Vagina (tissue), 2 donors: ENCODE results near the gene CRTC3. TPM values are rescaled to one million over a fixed set of nuclear protein-coding genes. Genes with fewer than 3 reads are reported as not detected.

ENCODE experiments used
- DNase-seq, 2 donors: peaks; one replicate each; pipeline ENCODE4 v3.0.0-alpha.2; 2017; ENCODE audit errors: extremely low spot score in 2 of 2
- H3K27ac ChIP-seq: fragments of 200-600 bp; sonication (generic); one replicate; pipeline ENCODE4 v1.5.1; 2019
- H3K27me3 ChIP-seq: fragments of 200-600 bp; sonication (generic); one replicate; pipeline ENCODE4 v1.5.1; 2019
- H3K36me3 ChIP-seq, 2 donors: fragments of 200-600 bp; sonication (generic); one replicate each; pipeline ENCODE4 v1.5.1; 2017 to 2019
- H3K4me1 ChIP-seq: fragments of 200-600 bp; sonication (generic); one replicate; pipeline ENCODE4 v1.5.1; 2019
- H3K4me3 ChIP-seq, 2 donors: fragments of 200-600 bp; sonication (generic); 1 replicate in 1 of 2; 2 replicates in 1 of 2; pipeline ENCODE4 v1.5.1; 2016 to 2019
- H3K9me3 ChIP-seq: fragments of 200-600 bp; sonication (generic); one replicate; pipeline ENCODE4 v1.5.1; 2019
- POLR2A ChIP-seq, 2 donors: fragments of 450-650 bp; IDR thresholded peaks; one replicate each; pipeline ENCODE4 v1.6.1; 2017; ENCODE audit warnings: antibody characterized with exemption in 2 of 2, mild to moderate bottlenecking in 2 of 2, moderate library complexity in 2 of 2
- POLR2AphosphoS5 ChIP-seq, 2 donors: sonication (generic); formaldehyde crosslinking; IDR thresholded peaks; one replicate each; pipeline ENCODE4 v1.9.0; 2017; ENCODE audit warnings: antibody characterized with exemption in 2 of 2, mild to moderate bottlenecking in 2 of 2, low read depth in 1 of 2; ENCODE audit not compliant: insufficient read depth in 1 of 2
- intact Hi-C: fragments of 100-400 bp; cut with DNase I; formaldehyde crosslinking; loops from one replicate; pipeline ENCODE4 v1.15.1; 2023
- total RNA-seq: library from RNA; depleted of rRNA; stranded (reverse); fragments of >200 nt; gene quantifications from one replicate; pipeline ENCODE4 v1.2.3, GENCODE V29; 2016
- TF ChIP-seq, protein P1 (sequence below), 3 experiments: fragments of 450-650 bp in 2 of 3; fragments of 200-600 bp in 1 of 3; sonication (generic) in 1 of 3; IDR thresholded peaks; one replicate each; pipeline ENCODE4 v1.5.1; 2017 to 2019; ENCODE audit warnings: antibody characterized with exemption in 3 of 3, mild to moderate bottlenecking in 2 of 3, moderate library complexity in 2 of 3

CRTC3 gene
- total RNA-seq, 1 donor from 2014 or later = 43.5 TPM

DNA sequence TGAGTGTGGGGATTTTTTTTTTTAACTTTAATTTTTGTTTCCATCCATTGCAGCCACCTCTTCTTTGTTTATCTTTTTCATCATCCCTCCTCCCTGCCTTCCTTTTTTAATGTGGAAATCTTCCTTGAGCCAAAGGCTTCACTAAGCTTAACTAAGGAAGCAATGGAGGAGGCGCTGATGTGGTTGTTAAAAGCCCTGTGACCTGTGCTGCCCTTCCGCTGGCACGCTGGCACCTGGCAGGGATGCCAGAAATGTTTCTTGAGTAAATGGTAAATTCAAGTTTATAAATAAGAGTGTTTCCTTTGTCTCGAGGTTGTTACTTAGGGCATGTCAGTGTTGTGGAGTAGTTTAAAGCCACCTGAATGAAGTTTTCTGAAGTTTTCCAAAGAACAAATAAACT lies 69.4 kb downstream of the CRTC3 start:
- DNase-seq = no peak
- peak overlapping the region; percentile 63 for H3K27ac ChIP-seq
- H3K9me3 ChIP-seq = no peaks in the 10 kb centered on the region
- no peak overlapping the region for H3K4me3 ChIP-seq
- no peaks in the 10 kb centered on the region for H3K27me3 ChIP-seq
- peaks cover 43% of the 10 kb centered on the region for H3K4me1 ChIP-seq
- peaks cover 0 to 7% of the 10 kb centered on the region in 2 donors for H3K36me3 ChIP-seq
- TF ChIP-seq, protein P1, sequence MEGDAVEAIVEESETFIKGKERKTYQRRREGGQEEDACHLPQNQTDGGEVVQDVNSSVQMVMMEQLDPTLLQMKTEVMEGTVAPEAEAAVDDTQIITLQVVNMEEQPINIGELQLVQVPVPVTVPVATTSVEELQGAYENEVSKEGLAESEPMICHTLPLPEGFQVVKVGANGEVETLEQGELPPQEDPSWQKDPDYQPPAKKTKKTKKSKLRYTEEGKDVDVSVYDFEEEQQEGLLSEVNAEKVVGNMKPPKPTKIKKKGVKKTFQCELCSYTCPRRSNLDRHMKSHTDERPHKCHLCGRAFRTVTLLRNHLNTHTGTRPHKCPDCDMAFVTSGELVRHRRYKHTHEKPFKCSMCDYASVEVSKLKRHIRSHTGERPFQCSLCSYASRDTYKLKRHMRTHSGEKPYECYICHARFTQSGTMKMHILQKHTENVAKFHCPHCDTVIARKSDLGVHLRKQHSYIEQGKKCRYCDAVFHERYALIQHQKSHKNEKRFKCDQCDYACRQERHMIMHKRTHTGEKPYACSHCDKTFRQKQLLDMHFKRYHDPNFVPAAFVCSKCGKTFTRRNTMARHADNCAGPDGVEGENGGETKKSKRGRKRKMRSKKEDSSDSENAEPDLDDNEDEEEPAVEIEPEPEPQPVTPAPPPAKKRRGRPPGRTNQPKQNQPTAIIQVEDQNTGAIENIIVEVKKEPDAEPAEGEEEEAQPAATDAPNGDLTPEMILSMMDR (IDR thresholded peaks at IDR 0.05) = no peak
- intact Hi-C loops = no loop called here

DNA sequence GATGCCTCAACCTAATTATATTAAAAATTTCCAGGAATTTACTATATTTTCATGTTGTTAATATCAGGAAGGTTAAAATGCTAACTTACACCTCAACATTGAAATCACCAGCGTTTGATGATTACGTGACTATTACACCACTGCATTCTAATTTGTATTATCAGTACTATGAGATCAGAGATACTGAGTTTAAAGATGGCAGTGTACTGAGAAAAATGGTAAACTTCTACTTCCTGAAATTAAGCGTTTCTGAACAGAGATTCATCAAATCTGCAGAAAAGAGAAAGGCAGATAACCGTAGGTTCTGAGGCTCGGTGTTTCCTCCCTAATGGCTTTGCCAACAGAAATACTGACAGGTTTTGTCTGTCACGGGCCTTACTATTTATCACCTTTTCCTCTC lies 69.9 kb downstream of the CRTC3 start:
- intact Hi-C loops = loop anchor here (10.0 kb wide), 1 partner anchor 65 kb away; no protein-coding TSS in a partner anchor
- H3K27ac ChIP-seq = no peak overlapping the region
- no peak overlapping the region for H3K4me3 ChIP-seq
- peaks cover 0 to 7% of the 10 kb centered on the region in 2 donors for H3K36me3 ChIP-seq
- DNase-seq = no peak
- peaks cover 38% of the 10 kb centered on the region for H3K4me1 ChIP-seq
- no peaks in the 10 kb centered on the region for H3K9me3 ChIP-seq
- no peaks in the 10 kb centered on the region for H3K27me3 ChIP-seq
- TF ChIP-seq POLR2A (IDR thresholded peaks at IDR 0.05) = no peak
- no peak for TF ChIP-seq POLR2AphosphoS5 (IDR thresholded peaks at IDR 0.05; ENCODE audit: insufficient read depth in 1 of 2, low read depth in 1 of 2)
- TF ChIP-seq, protein P1 (IDR thresholded peaks at IDR 0.05) = no peak

DNA sequence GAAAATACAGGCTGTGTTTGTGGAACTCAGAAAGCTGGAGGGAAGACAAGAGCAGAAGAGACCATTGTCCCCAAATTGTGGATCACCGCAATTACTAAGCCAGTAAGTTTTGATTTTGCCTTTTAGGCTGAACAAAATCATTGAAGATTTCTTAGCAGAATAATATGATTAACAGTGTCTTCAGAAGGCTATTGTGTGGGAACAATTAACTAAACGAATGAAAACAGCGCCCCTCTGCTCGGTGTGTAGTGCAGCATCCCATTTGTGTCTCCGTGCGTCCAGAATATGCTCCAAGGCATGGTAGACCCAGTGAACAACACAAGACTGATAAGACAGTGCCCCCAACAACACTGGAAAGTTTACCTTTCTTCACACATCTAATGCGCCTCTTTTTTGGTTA lies 71.2 kb downstream of the CRTC3 start:
- intact Hi-C loops = loop anchor here (10.0 kb wide), 1 partner anchor 66 kb away; no protein-coding TSS in a partner anchor
- TF ChIP-seq, protein P1 (IDR thresholded peaks at IDR 0.05) = no peak
- no peak for TF ChIP-seq POLR2AphosphoS5 (IDR thresholded peaks at IDR 0.05; ENCODE audit: insufficient read depth in 1 of 2, low read depth in 1 of 2)
- TF ChIP-seq POLR2A (IDR thresholded peaks at IDR 0.05) = no peak

DNA sequence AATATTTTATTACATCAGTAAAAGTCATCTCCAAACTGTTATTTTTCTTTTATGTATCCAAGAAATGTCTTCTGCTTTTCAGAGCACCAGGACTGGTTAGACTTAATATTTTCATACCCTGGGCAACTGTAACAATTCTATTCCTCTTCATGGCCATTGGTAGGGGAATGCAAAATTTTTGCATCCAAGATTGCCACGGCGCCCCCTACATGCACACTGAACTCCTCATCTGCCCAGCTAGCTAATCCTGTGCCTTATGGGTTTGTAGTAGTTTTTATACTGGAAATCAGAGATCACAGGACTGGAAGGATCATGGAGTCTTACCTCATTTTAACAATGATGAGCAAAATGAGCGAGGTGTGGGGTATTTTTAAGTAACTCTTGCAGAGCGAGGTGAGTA lies 74.2 kb downstream of the CRTC3 start:
- TF ChIP-seq POLR2A (IDR thresholded peaks at IDR 0.05) = no peak
- TF ChIP-seq POLR2AphosphoS5 (IDR thresholded peaks at IDR 0.05; ENCODE audit: insufficient read depth in 1 of 2, low read depth in 1 of 2) = no peak
- TF ChIP-seq, protein P1 (IDR thresholded peaks at IDR 0.05) = peak in 1 of 3 experiments; percentile 35
- DNase-seq = no peak
- Histone ChIP-seq H3K4me1 (peaks cover 2% of the 10 kb centered on the region), H3K36me3 (peaks cover 0 to 13% of the 10 kb centered on the region in 2 donors), H3K9me3 (no peaks in the 10 kb centered on the region), H3K4me3 (no peak overlapping the region), H3K27me3 (no peaks in the 10 kb centered on the region), H3K27ac (no peak overlapping the region)
- intact Hi-C loops = loop anchor here (10.0 kb wide), 1 partner anchor 69 kb away; no protein-coding TSS in a partner anchor

More for the DNA sequence above, 71.2 kb downstream of the CRTC3 start:
- no peak overlapping the region for H3K27ac ChIP-seq
- H3K4me3 ChIP-seq = no peak overlapping the region
- no peak for DNase-seq
- H3K27me3 ChIP-seq = no peaks in the 10 kb centered on the region
- no peaks in the 10 kb centered on the region for H3K9me3 ChIP-seq
- peaks cover 0 to 7% of the 10 kb centered on the region in 2 donors for H3K36me3 ChIP-seq
- peaks cover 29% of the 10 kb centered on the region for H3K4me1 ChIP-seq

DNA sequence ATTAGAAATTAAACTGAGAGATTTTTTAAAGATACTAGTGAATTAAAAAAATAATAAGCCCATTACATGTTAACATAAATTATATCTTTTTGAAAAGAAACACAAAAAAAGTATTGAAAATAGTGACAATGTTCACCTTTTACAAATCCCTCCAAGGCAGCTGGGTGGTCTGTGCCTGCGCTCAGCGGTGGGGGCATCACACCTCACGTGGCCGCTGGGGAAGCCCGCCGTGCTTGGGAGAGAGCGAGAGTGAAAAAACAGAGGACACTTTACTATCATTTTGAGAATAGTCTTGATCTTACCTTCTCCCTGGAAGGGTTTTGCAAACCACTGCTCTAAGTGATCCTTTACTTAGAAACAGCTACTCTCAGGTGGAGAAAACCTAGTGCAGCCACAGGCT lies 76.9 kb downstream of the CRTC3 start:
- no peaks in the 10 kb centered on the region for H3K27me3 ChIP-seq
- TF ChIP-seq, protein P1 (IDR thresholded peaks at IDR 0.05) = no peak
- TF ChIP-seq POLR2AphosphoS5 (IDR thresholded peaks at IDR 0.05; ENCODE audit: insufficient read depth in 1 of 2, low read depth in 1 of 2) (no peak), POLR2A (IDR thresholded peaks at IDR 0.05) (no peak)
- no peak for DNase-seq
- H3K9me3 ChIP-seq = no peaks in the 10 kb centered on the region
- no peak overlapping the region for H3K27ac ChIP-seq
- H3K36me3 ChIP-seq = peaks cover 0 to 23% of the 10 kb centered on the region in 2 donors
- no peaks in the 10 kb centered on the region for H3K4me1 ChIP-seq
- no peak overlapping the region for H3K4me3 ChIP-seq
- intact Hi-C loops = loop anchor here (10.0 kb wide), 1 partner anchor 72 kb away; no protein-coding TSS in a partner anchor
